ENCODE data around the gene PLA2G6.

GRCh38 chr22:38104084-38104483 is 77.5 kb downstream of the PLA2G6 start:
- TF ChIP-seq CTCF (IDR thresholded peaks at IDR 0.05) (peak in 3 of 4 donors; percentile 14 to 24 (median 17)), POLR2A (IDR thresholded peaks at IDR 0.05) (no peak)
